SK-N-SH treated with all-trans-retinoic acid at 6 μM for 48 hours (cell line): Measurements from ENCODE around the gene EPS8L2.

Source experiments
- ARNTL ChIP-seq: fragments of 450-650 bp; formaldehyde crosslinking; IDR thresholded peaks from 2 replicates; pipeline ENCODE4 v1.5.0; 2020; ENCODE audit warnings: low read depth, mild to moderate bottlenecking, moderate library complexity, borderline replicate concordance
- BACH2 ChIP-seq: fragments of 250-450 bp; sonication (Bioruptor Pico); IDR thresholded peaks from 2 replicates; pipeline ENCODE4 v1.9.0; 2021; ENCODE audit warnings: mild to moderate bottlenecking, borderline replicate concordance
- ESRRG ChIP-seq: fragments of 250-450 bp; sonication (Bioruptor Pico); IDR thresholded peaks from 2 replicates; pipeline ENCODE4 v1.6.1; 2021; ENCODE audit warnings: mild to moderate bottlenecking
- ISL1 ChIP-seq: fragments of 250-450 bp; sonication (Bioruptor Pico); IDR thresholded peaks from 2 replicates; pipeline ENCODE4 v2.1.2; 2022; ENCODE audit warnings: mild to moderate bottlenecking, moderate library complexity
- OSR1 ChIP-seq: fragments of 250-450 bp; sonication (Bioruptor Pico); IDR thresholded peaks from 2 replicates; pipeline ENCODE4 v1.8.0; 2022; ENCODE audit warnings: moderate library complexity, mild to moderate bottlenecking, inconsistent platforms
- PPARA ChIP-seq: fragments of 250-450 bp; sonication (Bioruptor Pico); IDR thresholded peaks from 2 replicates; pipeline ENCODE4 v1.5.0; 2020; ENCODE audit warnings: mild to moderate bottlenecking, borderline replicate concordance
- SNAI2 ChIP-seq: fragments of 250-450 bp; sonication (Bioruptor Pico); IDR thresholded peaks from 2 replicates; pipeline ENCODE4 v1.5.0; 2020; ENCODE audit warnings: mild to moderate bottlenecking, moderate library complexity
- TCF4 ChIP-seq: fragments of 250-450 bp; sonication (Bioruptor Pico); IDR thresholded peaks from 2 replicates; pipeline ENCODE4 v1.8.0; 2021; ENCODE audit warnings: mild to moderate bottlenecking, moderate library complexity, borderline replicate concordance
- ZFP3 ChIP-seq: fragments of 250-450 bp; sonication (Bioruptor Pico); IDR thresholded peaks from 2 replicates; pipeline ENCODE4 v1.5.0; 2020; ENCODE audit warnings: mild to moderate bottlenecking, moderate library complexity
- ZFP30 ChIP-seq: fragments of 450-650 bp; formaldehyde crosslinking; IDR thresholded peaks from 2 replicates; pipeline ENCODE4 v1.5.0; 2022; ENCODE audit warnings: mild to moderate bottlenecking, moderate library complexity
- ZNF565 ChIP-seq: fragments of 450-650 bp; formaldehyde crosslinking; conservative IDR thresholded peaks from 2 replicates; pipeline ENCODE4 v1.5.0; 2020; ENCODE audit warnings: low read depth, mild to moderate bottlenecking, moderate library complexity
- TF ChIP-seq, protein P1 (sequence below): fragments of 250-450 bp; sonication (Bioruptor Pico); IDR thresholded peaks from 2 replicates; pipeline ENCODE4 v1.8.0; 2020; ENCODE audit warnings: mild to moderate bottlenecking, moderate library complexity, borderline replicate concordance
- TF ChIP-seq, protein P2 (sequence below): fragments of 250-450 bp; sonication (Bioruptor Pico); IDR thresholded peaks from 2 replicates; pipeline ENCODE4 v1.5.1; 2020; ENCODE audit warnings: low read depth, mild to moderate bottlenecking, moderate library complexity

DNA sequence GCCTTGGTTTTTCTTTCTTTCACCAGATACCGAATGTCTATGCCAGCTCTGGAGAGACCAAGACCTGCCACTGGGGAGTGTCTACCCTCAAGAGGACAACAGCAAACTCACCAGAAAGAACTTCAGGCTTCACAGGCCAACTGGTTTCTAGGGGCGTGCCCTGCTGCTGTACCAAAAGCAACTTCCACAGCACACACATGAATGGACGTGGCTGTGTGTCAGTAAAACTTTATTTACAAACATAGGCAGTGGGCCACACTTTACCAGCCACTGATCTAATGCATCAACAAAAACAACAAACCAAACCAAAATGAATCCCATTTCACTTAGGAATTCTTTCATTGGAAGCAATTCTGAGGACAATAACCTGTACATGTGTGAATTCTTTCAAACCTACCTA lies 27.7 kb upstream of the EPS8L2 start:
- TF ChIP-seq ZFP3 (CRISPR knock-in tag) (no peak), SNAI2 (no peak), BACH2 (CRISPR knock-in tag) (no peak), ZNF565 (no peak), ZFP30 (CRISPR knock-in tag) (no peak), ESRRG (CRISPR knock-in tag) (no peak), OSR1 (no peak), ARNTL (CRISPR knock-in tag) (no peak), TCF4 (no peak), PPARA (CRISPR knock-in tag) (no peak), ISL1 (CRISPR knock-in tag) (no peak)
- TF ChIP-seq, protein P1, sequence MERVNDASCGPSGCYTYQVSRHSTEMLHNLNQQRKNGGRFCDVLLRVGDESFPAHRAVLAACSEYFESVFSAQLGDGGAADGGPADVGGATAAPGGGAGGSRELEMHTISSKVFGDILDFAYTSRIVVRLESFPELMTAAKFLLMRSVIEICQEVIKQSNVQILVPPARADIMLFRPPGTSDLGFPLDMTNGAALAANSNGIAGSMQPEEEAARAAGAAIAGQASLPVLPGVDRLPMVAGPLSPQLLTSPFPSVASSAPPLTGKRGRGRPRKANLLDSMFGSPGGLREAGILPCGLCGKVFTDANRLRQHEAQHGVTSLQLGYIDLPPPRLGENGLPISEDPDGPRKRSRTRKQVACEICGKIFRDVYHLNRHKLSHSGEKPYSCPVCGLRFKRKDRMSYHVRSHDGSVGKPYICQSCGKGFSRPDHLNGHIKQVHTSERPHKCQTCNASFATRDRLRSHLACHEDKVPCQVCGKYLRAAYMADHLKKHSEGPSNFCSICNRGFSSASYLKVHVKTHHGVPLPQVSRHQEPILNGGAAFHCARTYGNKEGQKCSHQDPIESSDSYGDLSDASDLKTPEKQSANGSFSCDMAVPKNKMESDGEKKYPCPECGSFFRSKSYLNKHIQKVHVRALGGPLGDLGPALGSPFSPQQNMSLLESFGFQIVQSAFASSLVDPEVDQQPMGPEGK (CRISPR knock-in tag) = no peak
- TF ChIP-seq, protein P2, sequence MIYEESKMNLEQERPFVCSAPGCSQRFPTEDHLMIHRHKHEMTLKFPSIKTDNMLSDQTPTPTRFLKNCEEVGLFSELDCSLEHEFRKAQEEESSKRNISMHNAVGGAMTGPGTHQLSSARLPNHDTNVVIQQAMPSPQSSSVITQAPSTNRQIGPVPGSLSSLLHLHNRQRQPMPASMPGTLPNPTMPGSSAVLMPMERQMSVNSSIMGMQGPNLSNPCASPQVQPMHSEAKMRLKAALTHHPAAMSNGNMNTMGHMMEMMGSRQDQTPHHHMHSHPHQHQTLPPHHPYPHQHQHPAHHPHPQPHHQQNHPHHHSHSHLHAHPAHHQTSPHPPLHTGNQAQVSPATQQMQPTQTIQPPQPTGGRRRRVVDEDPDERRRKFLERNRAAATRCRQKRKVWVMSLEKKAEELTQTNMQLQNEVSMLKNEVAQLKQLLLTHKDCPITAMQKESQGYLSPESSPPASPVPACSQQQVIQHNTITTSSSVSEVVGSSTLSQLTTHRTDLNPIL (CRISPR knock-in tag) = no peak
